Motor neuron (in vitro differentiated cells): Measurements from ENCODE around the gene MAPK1. TPM values are rescaled to one million over a fixed set of nuclear protein-coding genes. Genes with fewer than 3 reads are reported as not detected.
A peak's percentile ranks its signal among the peaks of the same experiment; 100 is the strongest.

Experiments used
- ATAC-seq, 8 experiments: fragments of 200-7000 bp; cut with Tn5 transposase; replicated peaks in 6 of 8; 2 replicates each; pipeline ENCODE4 v1.8.0; 2021; ENCODE audit warnings: mild to moderate bottlenecking in 8 of 8, moderate library complexity in 8 of 8
- H3K27ac ChIP-seq, 2 donors: fragments of 250-450 bp; sonication (Bioruptor Pico); 2 replicates each; pipeline ENCODE4 v1.9.0; 2021; ENCODE audit warnings: antibody characterized with exemption in 2 of 2, mild to moderate bottlenecking in 2 of 2, moderate library complexity in 1 of 2
- H3K4me1 ChIP-seq, 2 donors: fragments of 250-450 bp; sonication (Bioruptor Pico); replicated peaks in 1 of 2; 2 replicates each; pipeline ENCODE4 v1.6.1; 2021; ENCODE audit warnings: antibody characterized with exemption in 2 of 2, mild to moderate bottlenecking in 2 of 2, moderate library complexity in 1 of 2
- H3K4me3 ChIP-seq, 5 donors: fragments of 250-450 bp; sonication (Bioruptor Pico); 2 replicates each; pipeline ENCODE4 v1.9.0; 2021; ENCODE audit warnings: antibody characterized with exemption in 5 of 5, mild to moderate bottlenecking in 5 of 5, moderate library complexity in 4 of 5
- WGBS, 10 experiments: fragments of 450-650 bp; shearing (Covaris generic); methylation state at CpG; one replicate each; pipeline ENCODE4 v1.0.0; 2022; 5-methylcytosine and 5-hydroxymethylcytosine counted together
- in situ Hi-C, 9 experiments: fragments of 400-800 bp; cut with MboI; loops; one replicate each; pipeline ENCODE4 v1.15.0; 2021; ENCODE audit warnings: low sequenced_read_pairs in 9 of 9, low pct_unique_long_range_greater_than_20kb in 2 of 9; ENCODE audit not compliant: unreplicated experiment in 9 of 9
- total RNA-seq, 8 experiments: library from RNA; unstranded; fragments of 300-600 nt; gene quantifications; 2 replicates each; pipeline versions ENCODE4 v1.2.3 to v1.2.4, GENCODE V29; 2022

The MAPK1 gene
- total RNA-seq, 8 experiments from 2014 or later: 23.7 to 70.5 (median 42.9) TPM

- peak in 2 of 8 experiments; percentile 59 to 65 for ATAC-seq
- no peaks in the 10 kb centered on the region for H3K4me1 ChIP-seq
- in situ Hi-C loops: no loop called here
- H3K4me3 ChIP-seq: no peak overlapping the region
- peak overlapping the region; percentile 47 to 63 for H3K27ac ChIP-seq
- WGBS, 10 experiments: 38 to 100% (median 88%) methylated on average over 1 to 4 of the region's 4 CpGs; no CpG with 5 or more reads in 2 of the 10 experiments
These were observed 88.6 kb downstream of the MAPK1 start for GRCh38 chr22:21778705-21779363.

DNA sequence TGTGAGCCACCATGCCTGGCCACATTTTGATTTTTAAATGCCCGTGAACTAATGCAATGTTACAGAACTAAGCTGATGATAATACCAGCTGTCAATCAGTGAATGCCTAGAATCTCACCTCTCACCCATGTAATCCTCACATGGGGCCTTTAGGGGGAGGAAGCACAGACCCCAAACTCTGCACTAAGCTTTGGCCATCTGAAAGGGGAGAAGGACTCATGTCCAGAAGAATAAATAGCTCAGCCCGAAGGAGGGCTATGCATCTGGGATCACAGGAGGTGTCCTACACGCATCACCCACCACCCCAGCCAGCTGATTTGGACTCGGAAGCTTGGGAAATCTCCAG, 95.8 kb downstream of the MAPK1 start:
- in situ Hi-C loops: no loop called here
- ATAC-seq: no peak
- H3K4me1 ChIP-seq: no peaks in the 10 kb centered on the region
- 90 to 100% (median 98%) methylated on average over 1 to 4 of the region's 4 CpGs; no CpG with 5 or more reads in 6 of the 10 experiments for WGBS, 10 experiments
- H3K4me3 ChIP-seq: no peak overlapping the region
- H3K27ac ChIP-seq: no peak overlapping the region

DNA sequence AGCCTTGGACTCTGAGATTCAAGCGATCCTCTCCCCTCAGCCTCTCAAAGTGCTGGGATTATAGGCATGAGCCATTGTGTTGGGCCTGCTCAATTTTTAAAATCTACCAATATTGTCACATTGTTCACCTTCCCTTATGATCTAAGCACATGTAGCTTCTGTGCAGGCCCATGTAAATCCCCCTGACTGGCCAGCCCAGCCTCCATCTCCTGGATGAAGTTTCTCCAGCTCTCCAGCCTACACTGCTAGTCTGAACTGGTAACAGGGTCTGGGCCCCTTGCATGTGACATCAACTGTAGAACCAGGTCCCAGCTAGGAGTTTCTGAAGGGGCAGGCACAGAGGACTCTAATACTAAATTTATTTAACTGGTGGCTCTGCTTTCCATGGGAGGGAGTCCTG, 99.0 kb downstream of the MAPK1 start:
- Histone ChIP-seq H3K27ac (peak overlapping the region in 1 of 2 donors; percentile 37), H3K4me1 (no peaks in the 10 kb centered on the region), H3K4me3 (no peak overlapping the region)
- in situ Hi-C loops: no loop called here
- ATAC-seq: no peak
- WGBS, 10 experiments: 0 to 100% (median 90%) methylated on average over 1 of the region's 1 CpG; no CpG with 5 or more reads in 4 of the 10 experiments

DNA sequence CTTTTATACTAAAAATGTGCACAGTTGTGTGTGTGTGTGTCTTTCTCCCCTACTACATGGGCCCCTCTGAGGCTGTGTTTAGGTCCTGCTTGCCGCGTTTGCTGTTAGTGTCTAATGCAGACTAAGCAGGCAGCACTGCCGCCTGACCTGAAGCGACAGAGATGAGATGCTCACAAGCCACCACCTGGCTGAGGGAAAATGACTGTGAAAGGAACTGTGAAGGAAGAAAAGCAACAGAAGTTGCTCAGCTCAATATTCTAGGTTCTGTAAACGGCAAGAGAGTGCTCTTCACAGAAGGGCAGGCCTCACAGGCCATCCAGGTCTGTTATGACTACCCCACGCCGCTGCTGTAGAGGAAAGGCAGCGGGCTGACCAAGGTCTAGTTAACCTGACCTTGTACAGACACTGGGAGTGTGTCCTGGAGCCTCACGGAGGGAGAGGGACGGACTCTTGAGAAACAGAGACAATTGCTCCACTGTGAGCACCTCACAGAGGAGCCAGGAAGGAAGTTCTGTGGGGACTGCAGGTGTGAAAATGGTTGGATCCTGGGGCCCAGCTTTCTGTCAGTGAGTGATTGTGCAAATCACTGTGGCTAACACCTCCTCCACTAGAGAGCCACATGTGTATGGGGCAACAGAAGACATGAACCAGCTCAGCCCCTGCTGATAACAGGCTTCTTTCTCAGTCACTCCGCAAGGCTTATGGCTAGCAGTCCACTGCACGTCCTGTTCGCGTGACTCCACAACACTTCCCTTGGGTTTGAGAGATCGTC, 100.6 kb downstream of the MAPK1 start:
- WGBS, 10 experiments: 90 to 100% (median 100%) methylated on average over 1 to 10 of the region's 15 CpGs; no CpG with 5 or more reads in 1 of the 10 experiments
- in situ Hi-C loops: no loop called here
- Histone ChIP-seq H3K4me1 (no peaks in the 10 kb centered on the region), H3K27ac (peak overlapping the region in 1 of 2 donors; percentile 30), H3K4me3 (no peak overlapping the region)
- ATAC-seq: no peak

GRCh38 chr22:21765909-21766529, 101.4 kb downstream of the MAPK1 start:
- Histone ChIP-seq H3K4me1 (no peaks in the 10 kb centered on the region), H3K4me3 (no peak overlapping the region), H3K27ac (no peak overlapping the region)
- in situ Hi-C loops: no loop called here
- WGBS, 10 experiments: 90 to 100% (median 98%) methylated on average over 1 to 5 of the region's 11 CpGs; no CpG with 5 or more reads in 4 of the 10 experiments
- no peak for ATAC-seq

- WGBS, 10 experiments: 80 to 100% (median 88%) methylated on average over 2 to 9 of the region's 9 CpGs; no CpG with 5 or more reads in 1 of the 10 experiments
- ATAC-seq: no peak
- in situ Hi-C loops: no loop called here
- H3K4me3 ChIP-seq: no peak overlapping the region
- H3K27ac ChIP-seq: peak overlapping the region; percentile 55 to 60
- H3K4me1 ChIP-seq: no peaks in the 10 kb centered on the region
These were observed 103.2 kb downstream of the MAPK1 start for GRCh38 chr22:21764038-21764804.

DNA sequence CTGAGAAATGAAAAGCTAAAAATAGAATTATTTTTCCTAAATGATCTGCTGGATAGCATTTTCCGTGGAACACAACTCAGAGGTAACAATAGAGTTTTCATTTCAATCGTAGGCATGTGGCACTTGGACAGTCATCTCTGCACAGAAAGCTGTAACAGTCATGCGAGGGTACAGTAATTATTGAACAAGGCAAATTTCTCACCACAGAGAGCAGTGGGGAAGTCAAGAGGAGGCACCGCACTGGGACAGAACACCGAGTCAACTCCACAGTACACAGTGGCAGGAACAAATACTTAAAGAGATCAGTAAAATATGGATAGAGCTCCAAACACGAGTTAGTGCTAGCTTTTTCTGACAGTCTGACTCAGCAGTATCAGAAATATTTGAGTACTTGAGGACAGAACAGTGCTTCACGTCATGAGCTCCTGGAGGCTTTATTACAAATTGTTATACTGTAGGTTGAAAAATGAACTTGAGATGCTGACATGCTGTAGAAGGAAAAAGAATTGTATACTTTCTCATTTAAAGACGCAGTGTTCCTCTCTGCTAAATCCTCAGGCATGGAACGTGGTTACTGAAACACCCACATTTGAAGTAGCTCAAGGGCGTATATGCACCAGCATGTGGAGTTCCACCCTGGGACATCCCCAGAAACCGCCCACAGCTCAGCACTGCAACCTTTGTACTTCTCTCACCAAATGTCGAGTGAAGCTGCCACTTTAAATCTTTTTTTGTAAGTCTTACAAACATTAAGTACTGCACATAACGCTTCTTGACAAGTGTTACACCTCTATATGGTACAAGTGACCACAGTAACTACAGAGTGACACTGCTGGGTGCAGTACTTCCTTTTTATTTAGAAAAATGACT, 104.5 kb downstream of the MAPK1 start:
- peak in 3 of 8 experiments; percentile 72 to 94 (median 87) for ATAC-seq
- Histone ChIP-seq H3K27ac (no peak overlapping the region), H3K4me3 (no peak overlapping the region), H3K4me1 (no peaks in the 10 kb centered on the region)
- in situ Hi-C loops: no loop called here
- 35 to 100% (median 90%) methylated on average over 3 to 13 of the region's 13 CpGs; no CpG with 5 or more reads in 1 of the 10 experiments for WGBS, 10 experiments

DNA sequence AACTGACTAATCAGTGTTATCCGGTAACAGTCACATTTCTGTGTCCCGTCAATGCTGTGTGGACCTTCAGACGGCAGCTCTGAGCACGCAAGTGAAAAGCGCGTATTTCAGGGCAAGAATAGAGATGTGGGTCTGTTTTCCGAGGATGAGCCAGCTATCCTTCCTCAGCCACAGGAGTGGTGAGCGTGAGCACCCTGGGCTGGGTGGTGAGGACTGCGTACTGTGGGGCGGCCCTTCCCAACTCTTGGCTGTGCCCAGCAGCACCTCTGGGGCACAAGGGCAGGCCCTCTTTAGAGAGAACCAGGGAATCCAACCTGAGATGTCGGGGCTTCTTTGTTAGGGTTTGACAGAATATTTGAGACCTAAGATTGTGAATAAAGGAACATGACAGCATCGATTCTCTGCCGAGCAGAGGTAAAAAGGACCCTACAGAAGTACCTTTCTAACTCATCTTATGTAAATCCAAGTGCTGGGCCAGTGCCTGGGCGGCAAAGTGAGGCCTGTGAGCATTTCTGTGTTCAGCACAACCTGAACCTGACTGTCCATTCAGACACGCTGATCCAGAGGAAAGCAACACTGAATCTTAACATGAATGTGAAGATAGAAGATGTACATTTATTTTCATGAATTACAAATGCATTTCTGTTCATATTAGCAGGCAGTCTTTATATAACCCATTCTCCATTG, 105.3 kb downstream of the MAPK1 start:
- H3K4me3 ChIP-seq: no peak overlapping the region
- WGBS, 10 experiments: 37 to 100% (median 86%) methylated on average over 2 to 12 of the region's 15 CpGs
- no peak for ATAC-seq
- H3K4me1 ChIP-seq: no peaks in the 10 kb centered on the region
- in situ Hi-C loops: no loop called here
- H3K27ac ChIP-seq: no peak overlapping the region

- H3K27ac ChIP-seq: no peak overlapping the region
- ATAC-seq: peak in 2 of 8 experiments; percentile 10 to 85
- 0 to 100% (median 80%) methylated on average over 1 to 2 of the region's 2 CpGs; no CpG with 5 or more reads in 3 of the 10 experiments for WGBS, 10 experiments
- in situ Hi-C loops: no loop called here
- no peaks in the 10 kb centered on the region for H3K4me1 ChIP-seq
- H3K4me3 ChIP-seq: no peak overlapping the region
These were observed 106.4 kb downstream of the MAPK1 start for GRCh38 chr22:21761086-21761485.

DNA sequence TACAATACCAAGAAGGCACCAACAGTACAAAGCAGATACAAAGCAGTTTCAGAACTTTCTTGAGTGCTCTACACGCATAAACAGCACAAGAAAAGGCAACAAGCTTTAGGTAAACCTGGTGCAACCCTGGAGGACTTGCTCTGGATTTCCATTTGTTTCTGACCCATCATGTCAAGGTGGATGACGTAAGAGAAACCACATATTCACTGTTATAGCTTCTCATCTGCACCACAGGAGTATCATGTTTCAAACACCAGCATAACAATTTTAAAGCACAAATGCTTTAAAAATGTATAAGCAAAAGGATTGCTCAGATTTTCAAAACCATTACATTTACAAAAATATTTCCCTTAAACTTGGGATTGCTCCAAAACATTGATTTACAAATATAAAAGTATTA, 106.8 kb downstream of the MAPK1 start:
- in situ Hi-C loops: no loop called here
- 17 to 100% (median 73%) methylated on average over 1 to 2 of the region's 2 CpGs; no CpG with 5 or more reads in 2 of the 10 experiments for WGBS, 10 experiments
- Histone ChIP-seq H3K4me3 (no peak overlapping the region), H3K27ac (no peak overlapping the region), H3K4me1 (peaks cover 0 to 2% of the 10 kb centered on the region in 2 donors)
- ATAC-seq: peak in 3 of 8 experiments; percentile 16 to 74 (median 39)

GRCh38 chr22:21759646-21760376, 107.6 kb downstream of the MAPK1 start:
- Histone ChIP-seq H3K27ac (peak overlapping the region in 1 of 2 donors; percentile 49), H3K4me3 (no peak overlapping the region), H3K4me1 (peaks cover 7 to 8% of the 10 kb centered on the region in 2 donors)
- WGBS, 10 experiments: 25 to 100% (median 76%) methylated on average over 1 to 6 of the region's 8 CpGs; no CpG with 5 or more reads in 2 of the 10 experiments
- in situ Hi-C loops: no loop called here
- ATAC-seq: no peak
